K562 (cell line): ENCODE data around the gene ZNF805. TPM values are rescaled to one million over a fixed set of nuclear protein-coding genes. Genes with fewer than 3 reads are reported as not detected.
A peak's percentile ranks its signal among the peaks of the same experiment; 100 is the strongest.

ENCODE experiments used
- CEBPG ChIP-seq, 3 experiments: fragments of 200-800 bp in 1 of 3; sonication (Bioruptor generic) in 1 of 3; sonication (generic) in 1 of 3; formaldehyde crosslinking in 1 of 3; IDR thresholded peaks in 2 of 3; conservative IDR thresholded peaks in 1 of 3; 2 replicates each; pipeline versions ENCODE4 v1.6.1 to v1.8.0; 2016 to 2022; ENCODE audit warnings: missing compliant biosample characterization in 2 of 3, missing genetic modification characterization in 2 of 3, mild to moderate bottlenecking in 1 of 3, missing genetic modification reagents in 1 of 3
- CGGBP1 ChIP-seq: fragments of 250-450 bp; sonication (Bioruptor Pico); IDR thresholded peaks from 2 replicates; pipeline ENCODE4 v1.9.0; 2021; ENCODE audit warnings: mild to moderate bottlenecking
- FOXO4 ChIP-seq: fragments of 450-650 bp; formaldehyde crosslinking; IDR thresholded peaks from 2 replicates; pipeline ENCODE4 v1.4.0; 2020; ENCODE audit warnings: mild to moderate bottlenecking, moderate library complexity
- HDAC1 ChIP-seq, 2 experiments: fragments of 450-650 bp; IDR thresholded peaks; 2 replicates each; pipeline ENCODE4 v1.6.1; 2016 to 2017; ENCODE audit warnings: inconsistent platforms in 1 of 2, mild to moderate bottlenecking in 1 of 2, moderate library complexity in 1 of 2
- HMBOX1 ChIP-seq: sonication (generic); IDR thresholded peaks from 2 replicates; pipeline ENCODE4 v1.6.1; 2016
- ILF3 ChIP-seq: fragments of 450-650 bp; IDR thresholded peaks from 2 replicates; pipeline ENCODE4 v1.6.1; 2018; ENCODE audit warnings: antibody characterized with exemption, mild to moderate bottlenecking, moderate library complexity, borderline replicate concordance
- KLF1 ChIP-seq: fragments of 450-650 bp; IDR thresholded peaks from 2 replicates; pipeline ENCODE4 v1.6.1; 2016; ENCODE audit warnings: missing genetic modification characterization, missing compliant biosample characterization
- MBD2 ChIP-seq: sonication (generic); IDR thresholded peaks from 2 replicates; pipeline ENCODE4 v1.6.1; 2016; ENCODE audit warnings: low read depth, borderline replicate concordance
- MCM7 ChIP-seq, 2 experiments: fragments of 450-650 bp; IDR thresholded peaks; 2 replicates each; pipeline ENCODE4 v1.6.1; 2016 to 2018
- MEIS2 ChIP-seq: fragments of 450-650 bp; IDR thresholded peaks from 2 replicates; pipeline ENCODE4 v1.6.1; 2014; ENCODE audit warnings: mild to moderate bottlenecking; ENCODE audit not compliant: partially characterized antibody
- NFXL1 ChIP-seq: fragments of 450-650 bp; formaldehyde crosslinking; IDR thresholded peaks from 2 replicates; pipeline ENCODE4 v1.4.0; 2021; ENCODE audit warnings: mild to moderate bottlenecking
- NR0B1 ChIP-seq: fragments of 450-650 bp; IDR thresholded peaks from one replicate; pipeline ENCODE4 v1.6.1; 2018; ENCODE audit warnings: mild to moderate bottlenecking, moderate library complexity; ENCODE audit not compliant: partially characterized antibody
- NR4A1 ChIP-seq, 2 experiments: fragments of 250-450 bp in 1 of 2; fragments of 450-650 bp in 1 of 2; sonication (Bioruptor Pico) in 1 of 2; IDR thresholded peaks; 2 replicates each; pipeline versions ENCODE4 v1.4.0 to v1.6.1; 2016 to 2020; ENCODE audit warnings: mild to moderate bottlenecking in 2 of 2, missing compliant biosample characterization in 1 of 2, missing genetic modification characterization in 1 of 2, moderate library complexity in 1 of 2
- PHB2 ChIP-seq: fragments of 450-650 bp; IDR thresholded peaks from 2 replicates; pipeline ENCODE4 v1.6.1; 2017; ENCODE audit warnings: low read depth
- RBM34 ChIP-seq: fragments of 200-400 bp; formaldehyde crosslinking; IDR thresholded peaks from 2 replicates; pipeline ENCODE4 v1.6.1; 2018; ENCODE audit warnings: low read length, borderline replicate concordance; ENCODE audit not compliant: insufficient read depth
- SIX5 ChIP-seq, 2 experiments: IDR thresholded peaks; 2 replicates each; pipeline ENCODE4 v1.6.1; 2011; ENCODE audit warnings: low read length in 2 of 2, borderline replicate concordance in 1 of 2, low read depth in 1 of 2, mild to moderate bottlenecking in 1 of 2, moderate library complexity in 1 of 2; ENCODE audit not compliant: insufficient read depth in 1 of 2
- SMARCB1 ChIP-seq: IDR thresholded peaks from 2 replicates; pipeline ENCODE4 v1.6.1; 2011; ENCODE audit warnings: improper control_type of control experiment, low read depth; ENCODE audit not compliant: insufficient read length
- TEAD4 ChIP-seq, 2 experiments: sonication (generic) in 1 of 2; formaldehyde crosslinking in 1 of 2; IDR thresholded peaks; 2 replicates each; pipeline versions ENCODE4 v1.6.1 to v1.8.0; 2012 to 2022; ENCODE audit warnings: borderline replicate concordance in 1 of 2, inconsistent platforms in 1 of 2, low read length in 1 of 2, mild to moderate bottlenecking in 1 of 2, missing genetic modification reagents in 1 of 2
- ZNF274 ChIP-seq: IDR thresholded peaks from 2 replicates; pipeline ENCODE4 v1.6.1; 2011; ENCODE audit warnings: low read depth, mild to moderate bottlenecking, low read length, moderate library complexity, borderline replicate concordance
- ZNF436 ChIP-seq: fragments of 250-450, 450-650 bp; sonication (Bioruptor Pico); formaldehyde crosslinking; IDR thresholded peaks from 2 replicates; pipeline ENCODE4 v1.7.0; 2020; ENCODE audit warnings: mild to moderate bottlenecking
- ZNF780A ChIP-seq: fragments of 250-450 bp; sonication (Bioruptor Pico); IDR thresholded peaks from 2 replicates; pipeline ENCODE4 v1.5.0; 2021; ENCODE audit warnings: mild to moderate bottlenecking
- ZSCAN29 ChIP-seq: fragments of 450-650 bp; IDR thresholded peaks from 2 replicates; pipeline ENCODE4 v1.6.1; 2017
- polyA plus RNA-seq, 8 experiments: library from polyadenylated mRNA; depleted of rRNA in 4 of 8; stranded (reverse) in 5 of 8; unstranded in 3 of 8; fragments of >200 nt; fragmentation: Nextera tagmentation in 2 of 8; fragmentation: Illumina TruSeq in 1 of 8; extraction: Ambion mirVana in 2 of 8; extraction: Trizol in 1 of 8; gene quantifications; 2 replicates each; pipeline versions ENCODE4 v1.2.1 to v1.2.3, GENCODE V29; 2011 to 2014; ENCODE audit warnings: inconsistent platforms in 1 of 8, missing spikeins in 1 of 8
- total RNA-seq, 7 experiments: library from RNA; depleted of rRNA in 6 of 7; stranded (reverse); fragments of >200 nt in 6 of 7; fragmentation: Illumina TruSeq in 2 of 7; extraction: Trizol in 2 of 7; gene quantifications; 2 replicates each; pipeline versions ENCODE4 v1.2.1 to v1.2.3, GENCODE V29; 2011 to 2021; ENCODE audit warnings: low replicate concordance in 1 of 7

ZNF805 gene
- total and polyA plus RNA-seq, 9 of the 15 experiments (the other 6 are each of a cell fraction or from before 2014, with no cell fraction given) = 0.32 to 6.7 (median 3.9) TPM

- no peak for TF ChIP-seq NR0B1
- TF ChIP-seq MEIS2 = no peak
- no peak for TF ChIP-seq PHB2
- no peak for TF ChIP-seq ZSCAN29
- TF ChIP-seq ZNF436 = no peak
- TF ChIP-seq MBD2 = no peak
- no peak for TF ChIP-seq ZNF274
- no peak for TF ChIP-seq ZNF780A (CRISPR knock-in tag)
- no peak for TF ChIP-seq RBM34
- TF ChIP-seq SIX5 (IDR thresholded peaks at IDR 0.05; ENCODE audit: borderline replicate concordance in 1 of 2, insufficient read depth in 1 of 2, low read depth in 1 of 2, low read length in 2 of 2) = peak in 1 of 2 experiments; percentile 10; a peak in 1 of 4 replicates
- no peak for TF ChIP-seq NFXL1 (CRISPR knock-in tag)
- no peak for TF ChIP-seq MCM7 (IDR thresholded peaks at IDR 0.05)
- no peak for TF ChIP-seq SMARCB1
- TF ChIP-seq CGGBP1 (CRISPR knock-in tag) = no peak
- TF ChIP-seq CEBPG (CRISPR knock-in tag; IDR thresholded peaks at IDR 0.05) = peak; percentile 96
- TF ChIP-seq CEBPG (tag; conservative IDR thresholded peaks at IDR 0.05 in 1 of 2, IDR thresholded peaks at IDR 0.05 in 1 of 2) = peak; percentile 93 to 98
- TF ChIP-seq ILF3 = no peak
- TF ChIP-seq TEAD4 (IDR thresholded peaks at IDR 0.05; ENCODE audit: low read length) = 0 out of 2 replicates have a peak, but pooled peaks have one; percentile 24
- no peak for TF ChIP-seq TEAD4 (CRISPR knock-in tag; IDR thresholded peaks at IDR 0.05; ENCODE audit: borderline replicate concordance)
- no peak for TF ChIP-seq FOXO4 (CRISPR knock-in tag)
- TF ChIP-seq HDAC1 (IDR thresholded peaks at IDR 0.05) = peak in 1 of 2 experiments; percentile 74; a peak in 2 of 4 replicates
- no peak for TF ChIP-seq NR4A1 (CRISPR knock-in tag; IDR thresholded peaks at IDR 0.05)
- no peak for TF ChIP-seq NR4A1 (tag; IDR thresholded peaks at IDR 0.05)
- TF ChIP-seq KLF1 (tag) = no peak
- 0 out of 2 replicates have a peak, but pooled peaks have one; percentile 40 for TF ChIP-seq HMBOX1
Observed at GRCh38 chr19:57279418-57280164, 39.2 kb downstream of the ZNF805 start (continued).
